Measurements from ENCODE around the gene MUTYH. TPM values are rescaled to one million over a fixed set of nuclear protein-coding genes. Genes with fewer than 3 reads are reported as not detected.
"Not testable (repeated sequence)": the region's sequence is repeated elsewhere in the genome, so short reads cannot be mapped to it uniquely, and the experiment has no call there.

The MUTYH gene
- total RNA-seq, 1 donor from 2014 or later: 15.2 TPM

GRCh38 chr1:45299981-45300668 lies 40.1 kb downstream of the MUTYH start:
- peak; percentile 82 for TF ChIP-seq CTCF (conservative IDR thresholded peaks at IDR 0.05; ENCODE audit: low read depth, low read length)
- H3K4me3 ChIP-seq (ENCODE audit: low read depth, low read length): no peak overlapping the region
- DNase-seq (ENCODE audit: low read depth): no peak

- no peak for TF ChIP-seq CTCF (conservative IDR thresholded peaks at IDR 0.05; ENCODE audit: low read depth, low read length)
- H3K4me3 ChIP-seq (ENCODE audit: low read depth, low read length): no peak overlapping the region
- DNase-seq (ENCODE audit: low read depth): no peak
Measured at GRCh38 chr1:45299296-45299695, 40.9 kb downstream of the MUTYH start.

- no peak for TF ChIP-seq CTCF (conservative IDR thresholded peaks at IDR 0.05; ENCODE audit: low read depth, low read length)
- no peak overlapping the region for H3K4me3 ChIP-seq (ENCODE audit: low read depth, low read length)
- DNase-seq (ENCODE audit: low read depth): no peak
Measured at GRCh38 chr1:45297666-45298356, 42.4 kb downstream of the MUTYH start.

- H3K4me3 ChIP-seq (ENCODE audit: low read depth, low read length): no peak overlapping the region
- no peak for DNase-seq (ENCODE audit: low read depth)
- TF ChIP-seq CTCF (conservative IDR thresholded peaks at IDR 0.05; ENCODE audit: low read depth, low read length): no peak
Measured at GRCh38 chr1:45291716-45292115, 48.5 kb downstream of the MUTYH start.

- DNase-seq (ENCODE audit: low read depth); H3K4me3 ChIP-seq (ENCODE audit: low read depth, low read length): not testable (repeated sequence)
Measured at GRCh38 chr1:45291002-45291401, 49.2 kb downstream of the MUTYH start.

GRCh38 chr1:45286521-45286920 lies 53.7 kb downstream of the MUTYH start:
- DNase-seq (ENCODE audit: low read depth); H3K4me3 ChIP-seq (ENCODE audit: low read depth, low read length): not testable (repeated sequence)

GRCh38 chr1:45284858-45285257 lies 55.4 kb downstream of the MUTYH start:
- H3K4me3 ChIP-seq (ENCODE audit: low read depth, low read length); DNase-seq (ENCODE audit: low read depth): not testable (repeated sequence)

GRCh38 chr1:45282351-45282750 lies 57.9 kb downstream of the MUTYH start:
- DNase-seq (ENCODE audit: low read depth): no peak
- no peak overlapping the region for H3K4me3 ChIP-seq (ENCODE audit: low read depth, low read length)
- no peak for TF ChIP-seq CTCF (conservative IDR thresholded peaks at IDR 0.05; ENCODE audit: low read depth, low read length)

Other genes starting within 250 kb of the MUTYH start
- gene ZSWIM5, start 133.8 kb downstream of the MUTYH start, total RNA-seq: 0.23 and 0.72 TPM in 2 replicates
- 2.9 and 11.9 TPM in 2 replicates for gene HPDL, start 13.5 kb downstream of the MUTYH start, total RNA-seq
- 10.8 and 36.9 TPM in 2 replicates for gene TOE1, start 270 bp downstream of the MUTYH start, total RNA-seq
- gene TESK2, start 150.7 kb upstream of the MUTYH start, total RNA-seq: 1.1 and 2.9 TPM in 2 replicates
- gene CCDC163, start 159.6 kb upstream of the MUTYH start, total RNA-seq: 0.69 and 1.7 TPM in 2 replicates
- gene MMACHC, start 159.9 kb upstream of the MUTYH start, total RNA-seq: 5.1 and 7.8 TPM in 2 replicates
- 824 and 1,060 TPM in 2 replicates for gene PRDX1, start 181.4 kb upstream of the MUTYH start, total RNA-seq
- gene AKR1A1, start 210.4 kb upstream of the MUTYH start, total RNA-seq: 122 and 135 TPM in 2 replicates
- gene NASP, start 243.6 kb upstream of the MUTYH start, total RNA-seq: 109 and 163 TPM in 2 replicates